GM19452 (cell line): ENCODE measurements around the gene SDR42E1.
"Not testable (repeated sequence)": the region's sequence is repeated elsewhere in the genome, so short reads cannot be mapped to it uniquely, and the experiment has no call there.

Experiments
- ATAC-seq: cut with Tn5 transposase; IDR thresholded peaks from one replicate; pipeline ENCODE4 v1.9.1; 2021; ENCODE audit not compliant: unreplicated experiment

The SDR42E1 gene

GRCh38 chr16:82037666-82038065 is 26.4 kb upstream of the SDR42E1 start:
- no peak for ATAC-seq

GRCh38 chr16:82037251-82037650 is 26.0 kb upstream of the SDR42E1 start:
- no peak for ATAC-seq

GRCh38 chr16:82034981-82035612 is 23.8 kb upstream of the SDR42E1 start, which contains the start of gene HSD17B2:
TSS of gene HSD17B2 (plus strand) at chr16:82035253. CDS start at chr16:82035425, 172 bp downstream.
- ATAC-seq, result no peak

- ATAC-seq, result no peak
Measured at GRCh38 chr16:82033683-82034300, 22.5 kb upstream of the SDR42E1 start.

GRCh38 chr16:82033006-82033405 is 21.7 kb upstream of the SDR42E1 start:
- no peak for ATAC-seq

- ATAC-seq, result no peak
Measured at GRCh38 chr16:82031116-82032084, 20.1 kb upstream of the SDR42E1 start.

GRCh38 chr16:82027629-82028064 is 16.4 kb upstream of the SDR42E1 start:
- ATAC-seq, result no peak

- ATAC-seq, result no peak
Measured at GRCh38 chr16:82024883-82025282, 13.6 kb upstream of the SDR42E1 start.

- no peak for ATAC-seq
Measured at GRCh38 chr16:82024316-82024715, 13.0 kb upstream of the SDR42E1 start.

- ATAC-seq, result no peak
Measured at GRCh38 chr16:82023206-82023605, 11.9 kb upstream of the SDR42E1 start.

GRCh38 chr16:82020051-82020450 is 8.8 kb upstream of the SDR42E1 start:
- no peak for ATAC-seq

GRCh38 chr16:82019535-82019934 is 8.3 kb upstream of the SDR42E1 start:
- no peak for ATAC-seq

- no peak for ATAC-seq
Measured at GRCh38 chr16:82017911-82018568, 6.8 kb upstream of the SDR42E1 start.

GRCh38 chr16:82016964-82017363 is 5.7 kb upstream of the SDR42E1 start:
- ATAC-seq, result no peak

GRCh38 chr16:82016263-82016662 is 5.0 kb upstream of the SDR42E1 start:
- ATAC-seq, result no peak

- ATAC-seq, result no peak
Measured at GRCh38 chr16:82013139-82013538, 1.9 kb upstream of the SDR42E1 start.

- ATAC-seq, result no peak
Measured at GRCh38 chr16:82010649-82011048, 621 bp downstream of the SDR42E1 start.

- not testable (repeated sequence) for ATAC-seq
Measured at GRCh38 chr16:82009789-82010188, 1.5 kb downstream of the SDR42E1 start.

GRCh38 chr16:82008957-82009592 is 2.2 kb downstream of the SDR42E1 start:
- ATAC-seq, result no peak

GRCh38 chr16:82007189-82007588 is 4.1 kb downstream of the SDR42E1 start:
- no peak for ATAC-seq

GRCh38 chr16:82006036-82006435 is 5.2 kb downstream of the SDR42E1 start:
- ATAC-seq, result no peak
